HG03025 (cell line): ENCODE data around the gene PIK3R6.

Source experiments
- ATAC-seq: cut with Tn5 transposase; IDR thresholded peaks from one replicate; pipeline ENCODE4 v1.9.1; 2021; ENCODE audit warnings: mild to moderate bottlenecking, moderate library complexity; ENCODE audit not compliant: unreplicated experiment, low FRiP score

Gene PIK3R6

GRCh38 chr17:8875957-8876356 is 8.5 kb upstream of the PIK3R6 start:
- no peak for ATAC-seq

- no peak for ATAC-seq
These were observed 8.0 kb upstream of the PIK3R6 start for GRCh38 chr17:8875436-8875835.

DNA sequence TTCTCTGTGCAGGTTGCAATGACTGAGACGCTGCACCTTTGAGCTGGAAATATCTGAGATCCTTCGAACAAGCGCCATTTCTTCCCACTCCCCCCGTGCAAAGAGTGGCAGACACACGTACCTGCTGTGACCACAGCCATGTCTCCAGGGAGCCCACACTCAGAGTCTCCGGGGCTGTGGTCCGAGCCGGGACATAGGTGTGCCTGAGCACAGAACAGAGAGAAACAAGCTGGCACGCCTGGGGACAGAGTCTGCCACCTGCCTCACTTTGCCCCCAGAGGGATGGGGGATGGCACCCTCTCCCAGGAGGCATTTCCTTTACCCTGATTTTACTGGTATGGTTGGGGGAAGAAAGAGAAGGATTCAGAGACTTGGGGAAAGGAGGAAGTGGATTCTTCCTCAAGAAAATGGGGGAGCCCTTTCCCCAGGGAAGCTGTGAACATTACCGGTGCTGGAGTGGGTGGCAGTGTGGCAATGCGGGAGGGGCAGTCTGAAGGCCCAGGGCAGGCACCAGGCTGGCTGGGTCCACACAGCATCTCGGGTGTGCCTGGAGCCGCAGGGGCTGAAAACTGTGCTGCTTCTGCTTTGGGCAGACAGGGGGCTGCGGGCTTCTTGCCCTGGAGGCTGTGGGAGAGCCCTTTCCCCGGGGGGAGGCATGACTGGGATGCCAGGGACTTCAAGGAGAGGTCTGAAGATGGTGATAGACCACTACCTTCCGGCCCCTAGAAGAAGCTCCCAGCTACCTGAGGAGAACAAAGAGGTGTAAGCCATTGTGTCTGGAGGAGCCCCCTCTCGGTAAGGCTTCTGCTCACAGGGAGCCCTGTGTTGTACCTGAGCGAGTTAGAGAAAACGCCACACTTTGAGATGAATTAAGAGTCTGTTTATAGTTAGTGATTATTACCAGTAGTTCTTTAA is 6.6 kb upstream of the PIK3R6 start:
- ATAC-seq = no peak

- ATAC-seq = no peak
These were observed 5.4 kb upstream of the PIK3R6 start for GRCh38 chr17:8872705-8873435.

DNA sequence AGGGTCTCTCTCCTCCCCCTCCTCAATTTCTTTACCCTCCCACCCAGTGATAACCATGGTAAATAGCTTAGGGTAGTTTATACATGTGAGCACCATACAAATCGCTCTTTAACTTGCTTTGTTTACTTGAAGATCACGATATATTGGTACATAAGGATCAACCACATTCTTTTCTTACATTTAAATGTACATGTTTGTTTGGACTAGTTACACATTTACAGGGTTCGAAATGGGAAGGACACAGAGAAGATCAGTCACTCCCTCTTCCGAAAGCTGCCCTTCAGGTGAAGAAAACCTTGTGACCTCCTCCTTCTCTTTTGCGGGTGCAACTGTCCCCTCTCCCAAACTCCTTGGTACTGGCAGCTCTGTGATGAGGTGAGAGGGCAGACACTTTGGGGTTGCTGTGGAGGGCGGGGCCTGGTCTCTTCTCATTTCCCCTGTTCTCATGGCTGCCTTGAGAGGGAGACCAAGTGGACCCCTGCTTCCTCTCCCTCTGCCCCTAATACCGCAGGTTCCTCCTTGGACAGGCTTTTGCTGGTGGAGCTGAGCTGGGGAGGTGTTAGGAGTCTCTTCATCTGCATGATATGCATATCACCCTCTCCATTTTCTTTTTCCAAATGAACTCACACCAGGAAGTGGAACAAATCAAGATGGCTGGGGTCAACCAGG is 4.7 kb upstream of the PIK3R6 start:
- no peak for ATAC-seq

GRCh38 chr17:8871081-8871581 is 3.7 kb upstream of the PIK3R6 start:
- ATAC-seq = no peak

- no peak for ATAC-seq
These were observed 3.0 kb upstream of the PIK3R6 start for GRCh38 chr17:8870406-8871040.

GRCh38 chr17:8869114-8869815 is 1.8 kb upstream of the PIK3R6 start:
- ATAC-seq = no peak

DNA sequence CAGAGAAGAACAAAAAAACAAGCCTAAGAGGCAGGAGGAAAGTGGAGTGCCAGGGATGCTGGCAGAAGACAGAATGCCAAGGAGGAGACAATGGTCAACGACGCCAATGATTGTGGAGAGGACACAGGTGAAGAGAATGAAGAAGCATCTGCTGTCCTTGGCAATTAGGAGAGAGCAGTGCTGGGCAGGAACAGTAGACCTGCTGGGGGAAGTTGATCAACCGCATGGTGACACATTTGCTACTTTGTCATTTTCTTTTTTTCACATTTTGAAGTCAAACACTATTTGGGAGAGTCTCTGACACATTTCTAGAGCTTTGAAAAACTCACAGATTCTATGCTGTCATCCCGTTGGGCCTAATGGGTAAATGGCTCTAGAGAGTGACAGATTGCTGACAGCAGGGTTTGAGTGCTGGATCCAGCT is 1.1 kb upstream of the PIK3R6 start:
- no peak for ATAC-seq

GRCh38 chr17:8868092-8868491 is 618 bp upstream of the PIK3R6 start:
- ATAC-seq = no peak

- no peak for ATAC-seq
These were observed 1.7 kb downstream of the PIK3R6 start for GRCh38 chr17:8865811-8866210.

GRCh38 chr17:8865385-8865784 is 2.1 kb downstream of the PIK3R6 start:
- ATAC-seq = no peak

GRCh38 chr17:8862213-8863056 is 5.0 kb downstream of the PIK3R6 start:
- no peak for ATAC-seq

DNA sequence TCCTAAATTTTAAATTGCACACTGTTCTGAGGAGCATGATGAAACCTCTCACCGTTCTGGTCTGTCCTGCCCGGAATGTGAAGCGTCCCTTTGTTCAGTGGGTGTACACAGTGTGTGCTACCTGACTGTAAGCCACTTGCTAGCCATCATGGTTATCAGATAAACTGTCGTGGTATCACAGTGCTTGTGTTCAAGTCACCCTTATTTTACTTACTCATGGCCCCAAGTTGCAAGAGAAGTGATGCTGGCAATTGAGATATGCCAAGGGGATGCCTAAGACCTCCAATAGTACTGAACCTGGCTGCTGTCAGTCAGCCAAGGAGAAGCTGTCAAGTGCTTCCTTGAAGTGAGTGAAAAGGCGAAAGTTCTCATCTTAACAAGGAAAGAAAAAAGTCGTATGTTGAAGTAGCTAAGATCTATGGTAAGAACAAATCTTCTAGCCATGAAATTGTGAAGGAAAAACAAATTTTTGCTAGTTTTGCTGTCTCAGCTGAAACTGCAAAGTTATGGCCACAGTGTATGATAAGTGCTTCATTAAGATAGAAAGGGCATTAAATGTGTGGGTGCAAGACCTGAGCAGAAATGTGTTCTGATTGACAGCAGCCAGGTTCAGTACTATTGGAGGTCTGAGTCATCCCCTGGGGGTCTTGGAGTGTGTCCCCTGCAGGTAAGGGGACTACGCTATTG is 5.8 kb downstream of the PIK3R6 start:
- ATAC-seq = no peak

- ATAC-seq = no peak
These were observed 7.6 kb downstream of the PIK3R6 start for GRCh38 chr17:8859804-8860430.

GRCh38 chr17:8859027-8859803 is 8.3 kb downstream of the PIK3R6 start:
- no peak for ATAC-seq

DNA sequence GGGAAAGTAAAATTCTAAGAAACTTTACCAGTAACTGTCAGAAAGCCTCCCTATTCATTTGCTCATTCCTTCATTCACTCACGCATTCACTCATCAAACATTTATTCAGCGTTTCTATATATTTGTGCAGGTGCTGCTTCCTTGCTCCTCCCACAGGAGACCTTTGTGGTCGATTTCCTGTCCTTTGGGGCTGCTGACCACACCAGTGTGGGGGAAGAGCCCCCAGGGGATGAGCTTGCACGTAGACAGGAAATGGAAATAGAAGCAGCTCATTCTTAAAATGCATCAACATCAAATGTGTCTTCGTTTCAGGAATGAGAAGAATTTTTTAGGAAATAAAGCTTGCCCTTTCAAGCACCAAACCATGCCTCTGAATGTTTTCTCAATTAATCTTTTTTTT is 9.6 kb downstream of the PIK3R6 start:
- no peak for ATAC-seq
